ENCODE data around the gene STX10. TPM values are rescaled to one million over a fixed set of nuclear protein-coding genes. Genes with fewer than 3 reads are reported as not detected.

STX10 gene
- total and polyA plus RNA-seq, 9 of the 15 experiments (the other 6 are each of a cell fraction or from before 2014, with no cell fraction given), result 0.51 to 66.3 (median 31.0) TPM

DNA sequence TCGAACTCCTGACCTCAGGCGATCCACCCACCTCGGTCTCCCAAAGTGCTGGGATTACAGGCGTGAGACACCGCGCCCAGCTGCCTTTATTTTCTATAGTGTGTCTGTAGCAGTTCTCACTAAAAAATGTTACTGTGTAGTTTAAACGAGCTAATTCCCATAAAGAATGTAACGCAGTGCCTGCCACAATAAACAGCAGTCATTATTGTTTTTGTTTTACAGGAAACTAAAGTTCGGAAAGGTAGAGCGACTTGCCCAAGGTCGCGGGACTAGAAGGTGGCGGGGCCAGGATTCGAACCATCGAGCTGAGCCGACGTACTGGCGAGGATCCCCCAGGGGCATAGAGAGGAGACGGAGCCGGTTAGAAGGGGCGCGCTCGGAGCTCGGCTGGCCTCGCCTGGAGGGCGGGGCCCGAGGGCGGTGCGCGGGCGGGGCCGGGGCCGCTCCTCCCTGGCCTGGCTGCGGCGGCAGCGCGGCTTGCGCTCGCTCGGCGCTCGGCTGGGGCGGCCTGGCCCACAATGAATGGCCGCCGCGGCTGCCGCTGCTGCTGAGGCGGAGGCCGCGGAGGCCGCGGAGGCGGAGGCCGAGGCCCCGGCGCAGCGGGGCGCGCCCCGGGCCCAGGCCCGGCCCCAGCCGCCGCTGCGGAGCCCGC is 32.3 kb downstream of the STX10 start, which contains the start of gene NACC1 (continued):
- TF ChIP-seq RBBP5 (IDR thresholded peaks at IDR 0.05; ENCODE audit: borderline replicate concordance, insufficient read depth, low read length, poor library complexity, severe bottlenecking) (peak; percentile 85), POLR2G (IDR thresholded peaks at IDR 0.05; ENCODE audit: low read depth, low read length) (peak; percentile 69), GABPA (tag; conservative IDR thresholded peaks at IDR 0.05; ENCODE audit: low read depth) (peak; percentile 56; the same call in 1 of the 2 replicates), ZNF764 (CRISPR knock-in tag; IDR thresholded peaks at IDR 0.05; ENCODE audit: low read depth) (peak; percentile 62; the same call in 1 of the 2 replicates), ZNF143 (CRISPR knock-in tag; IDR thresholded peaks at IDR 0.05) (no peak), ZC3H11A (IDR thresholded peaks at IDR 0.05; ENCODE audit: low read depth, low read length) (no peak)
- TF ChIP-seq, protein P1, sequence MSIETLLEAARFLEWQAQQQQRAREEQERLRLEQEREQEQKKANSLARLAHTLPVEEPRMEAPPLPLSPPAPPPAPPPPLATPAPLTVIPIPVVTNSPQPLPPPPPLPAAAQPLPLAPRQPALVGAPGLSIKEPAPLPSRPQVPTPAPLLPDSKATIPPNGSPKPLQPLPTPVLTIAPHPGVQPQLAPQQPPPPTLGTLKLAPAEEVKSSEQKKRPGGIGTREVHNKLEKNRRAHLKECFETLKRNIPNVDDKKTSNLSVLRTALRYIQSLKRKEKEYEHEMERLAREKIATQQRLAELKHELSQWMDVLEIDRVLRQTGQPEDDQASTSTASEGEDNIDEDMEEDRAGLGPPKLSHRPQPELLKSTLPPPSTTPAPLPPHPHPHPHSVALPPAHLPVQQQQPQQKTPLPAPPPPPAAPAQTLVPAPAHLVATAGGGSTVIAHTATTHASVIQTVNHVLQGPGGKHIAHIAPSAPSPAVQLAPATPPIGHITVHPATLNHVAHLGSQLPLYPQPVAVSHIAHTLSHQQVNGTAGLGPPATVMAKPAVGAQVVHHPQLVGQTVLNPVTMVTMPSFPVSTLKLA (conservative IDR thresholded peaks at IDR 0.05), result peak; percentile 31 to 70; a peak in 3 of 4 replicates
- TF ChIP-seq, protein P2, sequence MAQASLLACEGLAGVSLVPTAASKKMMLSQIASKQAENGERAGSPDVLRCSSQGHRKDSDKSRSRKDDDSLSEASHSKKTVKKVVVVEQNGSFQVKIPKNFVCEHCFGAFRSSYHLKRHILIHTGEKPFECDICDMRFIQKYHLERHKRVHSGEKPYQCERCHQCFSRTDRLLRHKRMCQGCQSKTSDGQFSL (CRISPR knock-in tag; IDR thresholded peaks at IDR 0.05), result no peak
- TF ChIP-seq, protein P2 (tag; IDR thresholded peaks at IDR 0.05), result no peak
- TF ChIP-seq, protein P3, sequence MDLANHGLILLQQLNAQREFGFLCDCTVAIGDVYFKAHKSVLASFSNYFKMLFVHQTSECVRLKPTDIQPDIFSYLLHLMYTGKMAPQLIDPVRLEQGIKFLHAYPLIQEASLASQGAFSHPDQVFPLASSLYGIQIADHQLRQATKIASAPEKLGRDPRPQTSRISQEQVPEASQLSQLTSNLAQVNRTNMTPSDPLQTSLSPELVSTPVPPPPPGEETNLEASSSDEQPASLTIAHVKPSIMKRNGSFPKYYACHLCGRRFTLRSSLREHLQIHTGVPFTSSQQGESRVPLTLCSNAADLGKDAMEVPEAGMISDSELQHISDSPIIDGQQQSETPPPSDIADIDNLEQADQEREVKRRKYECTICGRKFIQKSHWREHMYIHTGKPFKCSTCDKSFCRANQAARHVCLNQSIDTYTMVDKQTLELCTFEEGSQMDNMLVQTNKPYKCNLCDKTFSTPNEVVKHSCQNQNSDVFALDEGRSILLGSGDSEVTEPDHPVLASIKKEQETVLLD (IDR thresholded peaks at IDR 0.05), result no peak
- TF ChIP-seq, protein P4, sequence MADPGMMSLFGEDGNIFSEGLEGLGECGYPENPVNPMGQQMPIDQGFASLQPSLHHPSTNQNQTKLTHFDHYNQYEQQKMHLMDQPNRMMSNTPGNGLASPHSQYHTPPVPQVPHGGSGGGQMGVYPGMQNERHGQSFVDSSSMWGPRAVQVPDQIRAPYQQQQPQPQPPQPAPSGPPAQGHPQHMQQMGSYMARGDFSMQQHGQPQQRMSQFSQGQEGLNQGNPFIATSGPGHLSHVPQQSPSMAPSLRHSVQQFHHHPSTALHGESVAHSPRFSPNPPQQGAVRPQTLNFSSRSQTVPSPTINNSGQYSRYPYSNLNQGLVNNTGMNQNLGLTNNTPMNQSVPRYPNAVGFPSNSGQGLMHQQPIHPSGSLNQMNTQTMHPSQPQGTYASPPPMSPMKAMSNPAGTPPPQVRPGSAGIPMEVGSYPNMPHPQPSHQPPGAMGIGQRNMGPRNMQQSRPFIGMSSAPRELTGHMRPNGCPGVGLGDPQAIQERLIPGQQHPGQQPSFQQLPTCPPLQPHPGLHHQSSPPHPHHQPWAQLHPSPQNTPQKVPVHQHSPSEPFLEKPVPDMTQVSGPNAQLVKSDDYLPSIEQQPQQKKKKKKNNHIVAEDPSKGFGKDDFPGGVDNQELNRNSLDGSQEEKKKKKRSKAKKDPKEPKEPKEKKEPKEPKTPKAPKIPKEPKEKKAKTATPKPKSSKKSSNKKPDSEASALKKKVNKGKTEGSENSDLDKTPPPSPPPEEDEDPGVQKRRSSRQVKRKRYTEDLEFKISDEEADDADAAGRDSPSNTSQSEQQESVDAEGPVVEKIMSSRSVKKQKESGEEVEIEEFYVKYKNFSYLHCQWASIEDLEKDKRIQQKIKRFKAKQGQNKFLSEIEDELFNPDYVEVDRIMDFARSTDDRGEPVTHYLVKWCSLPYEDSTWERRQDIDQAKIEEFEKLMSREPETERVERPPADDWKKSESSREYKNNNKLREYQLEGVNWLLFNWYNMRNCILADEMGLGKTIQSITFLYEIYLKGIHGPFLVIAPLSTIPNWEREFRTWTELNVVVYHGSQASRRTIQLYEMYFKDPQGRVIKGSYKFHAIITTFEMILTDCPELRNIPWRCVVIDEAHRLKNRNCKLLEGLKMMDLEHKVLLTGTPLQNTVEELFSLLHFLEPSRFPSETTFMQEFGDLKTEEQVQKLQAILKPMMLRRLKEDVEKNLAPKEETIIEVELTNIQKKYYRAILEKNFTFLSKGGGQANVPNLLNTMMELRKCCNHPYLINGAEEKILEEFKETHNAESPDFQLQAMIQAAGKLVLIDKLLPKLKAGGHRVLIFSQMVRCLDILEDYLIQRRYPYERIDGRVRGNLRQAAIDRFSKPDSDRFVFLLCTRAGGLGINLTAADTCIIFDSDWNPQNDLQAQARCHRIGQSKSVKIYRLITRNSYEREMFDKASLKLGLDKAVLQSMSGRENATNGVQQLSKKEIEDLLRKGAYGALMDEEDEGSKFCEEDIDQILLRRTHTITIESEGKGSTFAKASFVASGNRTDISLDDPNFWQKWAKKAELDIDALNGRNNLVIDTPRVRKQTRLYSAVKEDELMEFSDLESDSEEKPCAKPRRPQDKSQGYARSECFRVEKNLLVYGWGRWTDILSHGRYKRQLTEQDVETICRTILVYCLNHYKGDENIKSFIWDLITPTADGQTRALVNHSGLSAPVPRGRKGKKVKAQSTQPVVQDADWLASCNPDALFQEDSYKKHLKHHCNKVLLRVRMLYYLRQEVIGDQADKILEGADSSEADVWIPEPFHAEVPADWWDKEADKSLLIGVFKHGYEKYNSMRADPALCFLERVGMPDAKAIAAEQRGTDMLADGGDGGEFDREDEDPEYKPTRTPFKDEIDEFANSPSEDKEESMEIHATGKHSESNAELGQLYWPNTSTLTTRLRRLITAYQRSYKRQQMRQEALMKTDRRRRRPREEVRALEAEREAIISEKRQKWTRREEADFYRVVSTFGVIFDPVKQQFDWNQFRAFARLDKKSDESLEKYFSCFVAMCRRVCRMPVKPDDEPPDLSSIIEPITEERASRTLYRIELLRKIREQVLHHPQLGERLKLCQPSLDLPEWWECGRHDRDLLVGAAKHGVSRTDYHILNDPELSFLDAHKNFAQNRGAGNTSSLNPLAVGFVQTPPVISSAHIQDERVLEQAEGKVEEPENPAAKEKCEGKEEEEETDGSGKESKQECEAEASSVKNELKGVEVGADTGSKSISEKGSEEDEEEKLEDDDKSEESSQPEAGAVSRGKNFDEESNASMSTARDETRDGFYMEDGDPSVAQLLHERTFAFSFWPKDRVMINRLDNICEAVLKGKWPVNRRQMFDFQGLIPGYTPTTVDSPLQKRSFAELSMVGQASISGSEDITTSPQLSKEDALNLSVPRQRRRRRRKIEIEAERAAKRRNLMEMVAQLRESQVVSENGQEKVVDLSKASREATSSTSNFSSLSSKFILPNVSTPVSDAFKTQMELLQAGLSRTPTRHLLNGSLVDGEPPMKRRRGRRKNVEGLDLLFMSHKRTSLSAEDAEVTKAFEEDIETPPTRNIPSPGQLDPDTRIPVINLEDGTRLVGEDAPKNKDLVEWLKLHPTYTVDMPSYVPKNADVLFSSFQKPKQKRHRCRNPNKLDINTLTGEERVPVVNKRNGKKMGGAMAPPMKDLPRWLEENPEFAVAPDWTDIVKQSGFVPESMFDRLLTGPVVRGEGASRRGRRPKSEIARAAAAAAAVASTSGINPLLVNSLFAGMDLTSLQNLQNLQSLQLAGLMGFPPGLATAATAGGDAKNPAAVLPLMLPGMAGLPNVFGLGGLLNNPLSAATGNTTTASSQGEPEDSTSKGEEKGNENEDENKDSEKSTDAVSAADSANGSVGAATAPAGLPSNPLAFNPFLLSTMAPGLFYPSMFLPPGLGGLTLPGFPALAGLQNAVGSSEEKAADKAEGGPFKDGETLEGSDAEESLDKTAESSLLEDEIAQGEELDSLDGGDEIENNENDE (IDR thresholded peaks at IDR 0.05; ENCODE audit: low read depth, low read length), result no peak

All from K562 (cell line).